GM23338 (cell line): ENCODE data around the gene ZCWPW2. TPM values are rescaled to one million over a fixed set of nuclear protein-coding genes. Genes with fewer than 3 reads are reported as not detected.

ENCODE experiments used
- ATAC-seq: fragments of 200-7000 bp; cut with Tn5 transposase; 3 replicates; pipeline ENCODE4 v1.9.1; 2020
- DNase-seq: peaks from one replicate; pipeline ENCODE4 v3.0.0-alpha.2; 2015; ENCODE audit warnings: low spot score
- H2AFZ ChIP-seq: fragments of 200-600 bp; sonication (generic); 2 replicates; pipeline ENCODE4 v1.8.0; 2016; ENCODE audit warnings: antibody characterized with exemption, mild to moderate bottlenecking, moderate library complexity
- H3F3A ChIP-seq: fragments of 200-600 bp; sonication (generic); replicated peaks from 2 replicates; pipeline ENCODE4 v1.8.0; 2017; ENCODE audit warnings: antibody characterized with exemption, mixed run types, low read depth
- H3K27ac ChIP-seq: fragments of 200-600 bp; sonication (generic); 2 replicates; pipeline ENCODE4 v1.6.1; 2016; ENCODE audit warnings: low read depth
- H3K27me3 ChIP-seq: fragments of 200-600 bp; sonication (generic); 2 replicates; pipeline ENCODE4 v1.8.0; 2016; ENCODE audit warnings: mild to moderate bottlenecking, mixed run types, moderate library complexity; ENCODE audit not compliant: insufficient read depth
- H3K36me3 ChIP-seq: fragments of 200-600 bp; sonication (generic); 2 replicates; pipeline ENCODE4 v1.8.0; 2016; ENCODE audit warnings: mild to moderate bottlenecking; ENCODE audit not compliant: insufficient read depth
- H3K4me1 ChIP-seq: fragments of 200-600 bp; sonication (generic); 2 replicates; pipeline ENCODE4 v1.8.0; 2016; ENCODE audit warnings: mild to moderate bottlenecking, moderate library complexity; ENCODE audit not compliant: insufficient read depth
- H3K4me2 ChIP-seq: fragments of 200-600 bp; sonication (generic); 2 replicates; pipeline ENCODE4 v1.7.1; 2017; ENCODE audit warnings: mixed run types
- H3K4me3 ChIP-seq: fragments of 200-600 bp; sonication (generic); 2 replicates; pipeline ENCODE4 v1.6.1; 2016; ENCODE audit warnings: mixed run types
- H3K79me2 ChIP-seq: fragments of 200-600 bp; sonication (generic); replicated peaks from 2 replicates; pipeline ENCODE4 v1.8.0; 2017; ENCODE audit warnings: mild to moderate bottlenecking; ENCODE audit not compliant: insufficient read depth
- H3K9me2 ChIP-seq: fragments of 200-600 bp; sonication (generic); 2 replicates; pipeline ENCODE4 v1.8.0; 2017; ENCODE audit not compliant: insufficient read depth
- H4K20me1 ChIP-seq: fragments of 200-600 bp; sonication (generic); replicated peaks from 2 replicates; pipeline ENCODE4 v1.8.0; 2017; ENCODE audit warnings: mild to moderate bottlenecking; ENCODE audit not compliant: insufficient read depth
- H3K27ac Mint-ChIP-seq: 2 replicates; pipeline ENCODE4 v1.8.0; 2020; ENCODE audit warnings: inconsistent platforms, mild to moderate bottlenecking, moderate library complexity, mixed read lengths
- H3K27me3 Mint-ChIP-seq: 3 replicates; pipeline ENCODE4 v1.8.0; 2022; ENCODE audit warnings: low read depth, mild to moderate bottlenecking, moderate library complexity, mixed read lengths, inconsistent platforms; ENCODE audit not compliant: insufficient read depth, poor library complexity
- H3K36me3 Mint-ChIP-seq: 3 replicates; pipeline ENCODE4 v1.8.0; 2021; ENCODE audit warnings: low read depth, mild to moderate bottlenecking, inconsistent platforms, moderate library complexity, mixed read lengths
- H3K4me1 Mint-ChIP-seq: 3 replicates; pipeline ENCODE4 v1.8.0; 2020; ENCODE audit warnings: mild to moderate bottlenecking, inconsistent platforms, mixed read lengths
- H3K4me3 Mint-ChIP-seq: 3 replicates; pipeline ENCODE4 v1.8.0; 2021; ENCODE audit warnings: moderate library complexity, mild to moderate bottlenecking, inconsistent platforms, mixed read lengths
- H3K9me3 Mint-ChIP-seq: 3 replicates; pipeline ENCODE4 v1.8.0; 2020; ENCODE audit warnings: moderate library complexity, mild to moderate bottlenecking, inconsistent platforms, mixed read lengths
- CREB1 ChIP-seq: fragments of 250-450 bp; sonication (Bioruptor Pico); IDR thresholded peaks from 2 replicates; pipeline ENCODE4 v1.5.0; 2020; ENCODE audit warnings: low read depth, mild to moderate bottlenecking, moderate library complexity
- CTCF ChIP-seq, 2 experiments: fragments of 200-600 bp in 1 of 2; sonication (generic) in 1 of 2; conservative IDR thresholded peaks; 2 replicates each; pipeline versions ENCODE4 v1.5.1 to v1.6.1; 2016 to 2017; ENCODE audit warnings: antibody characterized with exemption in 2 of 2, low read depth in 2 of 2, mild to moderate bottlenecking in 2 of 2, moderate library complexity in 1 of 2
- ETS1 ChIP-seq: IDR thresholded peaks from 2 replicates; pipeline ENCODE4 v1.6.1; 2016; ENCODE audit warnings: antibody characterized with exemption
- EZH2 ChIP-seq: fragments of 200-600 bp; sonication (generic); IDR thresholded peaks from one replicate; pipeline ENCODE4 v1.8.0; 2017; ENCODE audit warnings: antibody characterized with exemption, mild to moderate bottlenecking, low read depth; ENCODE audit not compliant: unreplicated experiment
- EZH2phosphoT487 ChIP-seq: fragments of 200-600 bp; sonication (generic); IDR thresholded peaks from one replicate; pipeline ENCODE4 v1.8.1; 2018; ENCODE audit warnings: antibody characterized with exemption; ENCODE audit not compliant: unreplicated experiment
- JUNB ChIP-seq: IDR thresholded peaks from one replicate; pipeline ENCODE4 v1.6.1; 2016; ENCODE audit warnings: antibody characterized with exemption; ENCODE audit not compliant: unreplicated experiment
- NANOG ChIP-seq: IDR thresholded peaks from 2 replicates; pipeline ENCODE4 v1.6.1; 2016; ENCODE audit warnings: antibody characterized with exemption, borderline replicate concordance
- POLR2AphosphoS5 ChIP-seq: IDR thresholded peaks from 2 replicates; pipeline ENCODE4 v1.6.1; 2016; ENCODE audit warnings: antibody characterized with exemption, low read depth
- REST ChIP-seq: IDR thresholded peaks from one replicate; pipeline ENCODE4 v1.6.1; 2018; ENCODE audit warnings: antibody characterized with exemption; ENCODE audit not compliant: unreplicated experiment
- STAT1 ChIP-seq: IDR thresholded peaks from one replicate; pipeline ENCODE4 v1.6.1; 2016; ENCODE audit warnings: antibody characterized with exemption; ENCODE audit not compliant: unreplicated experiment
- ZNF114 ChIP-seq: fragments of 250-450 bp; sonication (Bioruptor Pico); IDR thresholded peaks from 2 replicates; pipeline ENCODE4 v1.5.0; 2020; ENCODE audit warnings: mild to moderate bottlenecking, moderate library complexity
- ZNF331 ChIP-seq: fragments of 250-450 bp; sonication (Bioruptor Pico); IDR thresholded peaks from 2 replicates; pipeline ENCODE4 v1.5.0; 2020; ENCODE audit warnings: low read depth, mild to moderate bottlenecking, moderate library complexity
- ZNF462 ChIP-seq: fragments of 250-450 bp; sonication (Bioruptor Pico); IDR thresholded peaks from 2 replicates; pipeline ENCODE4 v1.5.0; 2020; ENCODE audit warnings: mild to moderate bottlenecking, moderate library complexity
- polyA plus RNA-seq: library from polyadenylated mRNA; unstranded; fragments of >200 nt; fragmentation: Nextera tagmentation; extraction: Ambion mirVana; gene quantifications from 2 replicates; pipeline ENCODE4 v1.2.1, GENCODE V29; 2016
- total RNA-seq: library from RNA; depleted of rRNA; stranded (reverse); fragments of >200 nt; shearing (Covaris generic); gene quantifications from 2 replicates; pipeline ENCODE4 v1.2.3, GENCODE V29; 2014

ZCWPW2 gene
- total and polyA plus RNA-seq, 2 experiments from 2014 or later, result 0.55 TPM; not detected in 1

- Histone ChIP-seq H4K20me1 (no peaks in the 10 kb centered on the region), H3F3A (no peaks in the 10 kb centered on the region), H3K79me2 (no peaks in the 10 kb centered on the region), H3K27ac (no peak overlapping the region), H2AFZ (peak overlapping the region; percentile 54; the same call in 1 of the 2 replicates), H3K4me2 (no peak overlapping the region), H3K4me3 (no peak overlapping the region), H3K36me3 (no peaks in the 10 kb centered on the region), H3K9me2 (no peaks in the 10 kb centered on the region), H3K27me3 (no peaks in the 10 kb centered on the region), H3K4me1 (peaks cover 41% of the 10 kb centered on the region)
- H3K4me1 Mint-ChIP-seq, result peaks cover 13% of the 10 kb centered on the region; the same call in 2 of the 3 replicates
- TF ChIP-seq CREB1 (CRISPR knock-in tag) (no peak), EZH2phosphoT487 (no peak), NANOG (no peak), REST (no peak), EZH2 (no peak), CTCF (conservative IDR thresholded peaks at IDR 0.05; ENCODE audit: low read depth in 2 of 2) (no peak), JUNB (no peak), STAT1 (no peak), ZNF462 (no peak), ZNF331 (CRISPR knock-in tag) (no peak), POLR2AphosphoS5 (no peak), ETS1 (no peak), ZNF114 (CRISPR knock-in tag) (no peak)
- H3K36me3 Mint-ChIP-seq, result no peaks in the 10 kb centered on the region
- no peak for DNase-seq
- no peaks in the 10 kb centered on the region for H3K27me3 Mint-ChIP-seq
- H3K4me3 Mint-ChIP-seq, result no peak overlapping the region
- H3K27ac Mint-ChIP-seq, result no peak overlapping the region
- H3K9me3 Mint-ChIP-seq, result no peaks in the 10 kb centered on the region
- peak; percentile 64 for ATAC-seq
These were observed 153.9 kb downstream of the ZCWPW2 start for GRCh38 chr3:28502397-28502937.
